Smooth muscle cell of the coronary artery (primary cell): ENCODE results near the gene LY6G6D. TPM values are rescaled to one million over a fixed set of nuclear protein-coding genes. Genes with fewer than 3 reads are reported as not detected.

Source experiments
- total RNA-seq: library from RNA; depleted of rRNA; stranded (reverse); fragments of >200 nt; gene quantifications from 2 replicates; pipeline ENCODE4 v1.2.3, GENCODE V29; 2014; ENCODE audit warnings: low replicate concordance

LY6G6D gene
- total RNA-seq, 1 donor from 2014 or later: not detected

Other genes with a start within 250 kb of the LY6G6D start
- 5.5 and 8.8 TPM in 2 replicates for gene MICB, start 217.2 kb upstream of the LY6G6D start, total RNA-seq
- not detected in 2 replicates for gene MCCD1, start 186.4 kb upstream of the LY6G6D start, total RNA-seq
- gene DDX39B, start 173.3 kb upstream of the LY6G6D start, total RNA-seq: 238 and 398 TPM in 2 replicates
- 2.6 and 6.0 TPM in 2 replicates for gene ATP6V1G2, start 168.7 kb upstream of the LY6G6D start, total RNA-seq
- 26.1 and 28.2 TPM in 2 replicates for gene NFKBIL1, start 167.7 kb upstream of the LY6G6D start, total RNA-seq
- not detected in 2 replicates for gene LTA, start 143.1 kb upstream of the LY6G6D start, total RNA-seq
- not detected in 2 replicates for gene TNF, start 139.8 kb upstream of the LY6G6D start, total RNA-seq
- not detected in 2 replicates for gene LTB, start 132.9 kb upstream of the LY6G6D start, total RNA-seq
- 0.30 TPM in 1 of 2 replicates, not detected in the other for gene LST1, start 129.1 kb upstream of the LY6G6D start, total RNA-seq
- not detected in 2 replicates for gene NCR3, start 122.3 kb upstream of the LY6G6D start, total RNA-seq
- not detected in 2 replicates for gene AIF1, start 100.1 kb upstream of the LY6G6D start, total RNA-seq
- 13.9 and 24.8 TPM in 2 replicates for gene PRRC2A, start 94.6 kb upstream of the LY6G6D start, total RNA-seq
- gene BAG6, start 62.7 kb upstream of the LY6G6D start, total RNA-seq: 54.9 and 100 TPM in 2 replicates
- gene APOM, start 59.5 kb upstream of the LY6G6D start, total RNA-seq: 0.70 and 1.5 TPM in 2 replicates
- 16.6 and 18.2 TPM in 2 replicates for gene C6orf47, start 54.6 kb upstream of the LY6G6D start, total RNA-seq
- 6.1 and 13.6 TPM in 2 replicates for gene GPANK1, start 50.4 kb upstream of the LY6G6D start, total RNA-seq
- 71.1 and 94.1 TPM in 2 replicates for gene CSNK2B, start 49.3 kb upstream of the LY6G6D start, total RNA-seq
- gene LY6G5B, start 45.4 kb upstream of the LY6G6D start, total RNA-seq: 2.2 and 4.0 TPM in 2 replicates
- 0.15 TPM in 1 of 2 replicates, not detected in the other for gene LY6G5C, start 34.3 kb upstream of the LY6G6D start, total RNA-seq
- 51.3 and 104 TPM in 2 replicates for gene ABHD16A, start 12.0 kb upstream of the LY6G6D start, total RNA-seq
- gene LY6G6F, start 8.5 kb upstream of the LY6G6D start, total RNA-seq: not detected in 2 replicates
- gene LY6G6C, start 6.4 kb downstream of the LY6G6D start, total RNA-seq: not detected in 2 replicates
- gene MPIG6B, start 8.0 kb downstream of the LY6G6D start, total RNA-seq: not detected in 2 replicates
- gene DDAH2, start 14.0 kb downstream of the LY6G6D start, total RNA-seq: 108 and 116 TPM in 2 replicates
- 395 and 679 TPM in 2 replicates for gene CLIC1, start 21.2 kb downstream of the LY6G6D start, total RNA-seq
- gene MSH5, start 24.7 kb downstream of the LY6G6D start, total RNA-seq: 2.5 and 4.0 TPM in 2 replicates
- gene SAPCD1, start 47.3 kb downstream of the LY6G6D start, total RNA-seq: 0.53 and 0.70 TPM in 2 replicates
- gene VWA7, start 62.0 kb downstream of the LY6G6D start, total RNA-seq: 0.15 and 0.23 TPM in 2 replicates
- 37.9 and 59.7 TPM in 2 replicates for gene VARS1, start 80.4 kb downstream of the LY6G6D start, total RNA-seq
- 24.6 and 27.8 TPM in 2 replicates for gene LSM2, start 91.6 kb downstream of the LY6G6D start, total RNA-seq
- 0.98 and 4.1 TPM in 2 replicates for gene HSPA1L, start 99.9 kb downstream of the LY6G6D start, total RNA-seq
- gene HSPA1A, start 100.2 kb downstream of the LY6G6D start, total RNA-seq: 47.1 and 396 TPM in 2 replicates
- 66.7 and 494 TPM in 2 replicates for gene HSPA1B, start 112.4 kb downstream of the LY6G6D start, total RNA-seq
- gene NEU1, start 147.5 kb downstream of the LY6G6D start, total RNA-seq: 54.9 and 72.8 TPM in 2 replicates
- gene SLC44A4, start 163.6 kb downstream of the LY6G6D start, total RNA-seq: not detected in 2 replicates
- 41.5 and 175 TPM in 2 replicates for gene EHMT2, start 182.3 kb downstream of the LY6G6D start, total RNA-seq
- gene ZBTB12, start 186.7 kb downstream of the LY6G6D start, total RNA-seq: 6.2 and 12.4 TPM in 2 replicates
- gene C2, start 212.4 kb downstream of the LY6G6D start, total RNA-seq: 0.90 and 26.7 TPM in 2 replicates
- gene CFB, start 230.7 kb downstream of the LY6G6D start, total RNA-seq: 15.0 and 108 TPM in 2 replicates
- 77.8 and 109 TPM in 2 replicates for gene NELFE, start 243.6 kb downstream of the LY6G6D start, total RNA-seq
- 48.6 and 68.8 TPM in 2 replicates for gene SKIC2, start 243.8 kb downstream of the LY6G6D start, total RNA-seq